Measurements from ENCODE around the gene OGFRL1.
A peak's percentile ranks its signal among the peaks of the same experiment; 100 is the strongest.

The OGFRL1 gene

DNA sequence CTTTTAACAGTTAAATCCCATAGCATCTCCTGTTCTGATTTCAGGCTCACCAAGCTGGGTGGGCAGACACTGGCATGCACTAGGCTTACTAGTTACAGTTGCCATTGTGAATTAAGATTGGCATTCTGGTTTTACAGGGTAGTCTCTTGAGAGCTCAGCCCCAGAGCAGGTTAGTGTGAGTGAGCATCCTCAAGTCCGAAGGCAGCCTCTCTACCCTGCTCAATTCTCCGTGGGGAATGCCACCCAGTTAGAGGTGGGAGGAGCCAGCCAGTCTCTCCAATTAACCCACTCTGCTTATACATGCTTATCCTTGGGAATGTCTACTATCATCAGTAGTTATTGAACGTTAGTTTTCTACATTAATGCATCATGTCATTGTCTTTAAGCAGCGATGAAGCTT is 8.9 kb upstream of the OGFRL1 start:
- peak; percentile 58 for DNase-seq
- in situ Hi-C loops (cut with HindIII; ENCODE audit: low pct_ligation_motif_present, low pct_unique_long_range_greater_than_20kb, low sequenced_read_pairs): no loop called here

- no peak for DNase-seq
- in situ Hi-C loops (cut with HindIII; ENCODE audit: low pct_ligation_motif_present, low pct_unique_long_range_greater_than_20kb, low sequenced_read_pairs): no loop called here
Measured at GRCh38 chr6:71280701-71281100, 7.9 kb upstream of the OGFRL1 start.

DNA sequence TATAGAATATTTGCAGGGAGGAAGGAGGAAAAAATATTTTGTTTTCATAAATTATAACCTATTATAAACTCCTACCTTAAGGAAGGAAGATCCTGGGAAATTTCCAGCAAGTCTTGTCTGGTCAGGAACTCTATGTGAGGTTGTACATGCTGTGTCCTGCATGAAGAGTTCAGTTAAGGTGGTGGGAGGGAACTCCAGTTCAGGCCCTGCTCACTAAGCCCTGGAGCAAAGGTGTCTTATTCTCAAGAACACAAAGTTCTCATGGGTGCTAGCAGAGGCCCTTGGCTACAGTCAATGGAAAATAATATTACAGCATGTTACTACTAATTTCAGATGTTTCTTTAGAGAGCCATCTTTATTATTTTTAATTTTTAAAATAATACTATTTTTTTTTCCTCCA is 3.8 kb upstream of the OGFRL1 start:
- in situ Hi-C loops (cut with HindIII; ENCODE audit: low pct_ligation_motif_present, low pct_unique_long_range_greater_than_20kb, low sequenced_read_pairs): no loop called here
- no peak for DNase-seq

- in situ Hi-C loops (cut with HindIII; ENCODE audit: low pct_ligation_motif_present, low pct_unique_long_range_greater_than_20kb, low sequenced_read_pairs): no loop called here
- no peak for DNase-seq
Measured at GRCh38 chr6:71287038-71287437, 1.6 kb upstream of the OGFRL1 start.

- no peak for DNase-seq
- in situ Hi-C loops (cut with HindIII; ENCODE audit: low pct_ligation_motif_present, low pct_unique_long_range_greater_than_20kb, low sequenced_read_pairs): no loop called here
Measured at GRCh38 chr6:71287926-71288227, 734 bp upstream of the OGFRL1 start.

GRCh38 chr6:71289039-71289801 is 609 bp downstream of the OGFRL1 start:
- in situ Hi-C loops (cut with HindIII; ENCODE audit: low pct_ligation_motif_present, low pct_unique_long_range_greater_than_20kb, low sequenced_read_pairs): no loop called here
- peak; percentile 33 for DNase-seq

DNA sequence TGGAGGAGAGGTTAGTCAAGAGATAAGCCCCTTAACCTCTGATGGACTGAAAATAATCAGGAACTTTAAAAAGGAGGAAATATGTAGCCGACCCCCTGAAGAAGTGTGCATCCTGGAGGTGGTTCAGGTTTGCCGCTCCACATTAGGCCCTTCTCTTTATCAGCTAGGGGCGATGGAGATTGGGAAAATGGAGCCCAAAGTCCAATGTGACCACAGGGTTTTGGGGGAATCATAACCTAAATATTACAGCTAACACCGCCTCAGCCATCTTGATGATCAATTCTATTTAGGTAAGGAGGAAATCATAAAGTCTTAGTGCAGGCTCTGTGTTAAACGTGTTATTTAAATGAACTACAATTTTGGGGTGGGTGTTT is 1.2 kb downstream of the OGFRL1 start:
- in situ Hi-C loops (cut with HindIII; ENCODE audit: low pct_ligation_motif_present, low pct_unique_long_range_greater_than_20kb, low sequenced_read_pairs): no loop called here

GRCh38 chr6:71290611-71291010 is 2.0 kb downstream of the OGFRL1 start:
- in situ Hi-C loops (cut with HindIII; ENCODE audit: low pct_ligation_motif_present, low pct_unique_long_range_greater_than_20kb, low sequenced_read_pairs): no loop called here
- DNase-seq: peak; percentile 49

More for the DNA sequence above, 1.2 kb downstream of the OGFRL1 start:
- DNase-seq: no peak

DNA sequence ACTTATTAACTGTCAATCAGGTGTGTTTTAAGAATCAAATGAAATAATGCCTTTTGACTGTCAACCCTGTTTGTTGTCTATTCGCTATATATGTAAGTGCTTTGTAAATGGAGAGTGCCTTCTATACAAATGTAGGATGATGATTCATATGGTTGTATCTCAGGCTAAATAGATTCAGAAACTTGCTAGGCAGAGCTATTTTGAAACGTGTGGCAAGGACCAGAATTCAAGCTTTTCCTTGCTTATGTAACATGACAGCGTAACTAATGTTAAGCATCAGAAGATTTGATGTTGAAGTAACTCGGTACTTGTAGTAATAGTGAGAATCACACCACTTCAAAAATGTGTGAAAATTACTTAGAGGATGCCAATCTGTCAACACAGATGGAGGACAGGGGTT is 3.4 kb downstream of the OGFRL1 start:
- no peak for DNase-seq
- in situ Hi-C loops (cut with HindIII; ENCODE audit: low pct_ligation_motif_present, low pct_unique_long_range_greater_than_20kb, low sequenced_read_pairs): no loop called here

GRCh38 chr6:71294121-71294523 is 5.5 kb downstream of the OGFRL1 start:
- peak; percentile 93 for DNase-seq
- in situ Hi-C loops (cut with HindIII; ENCODE audit: low pct_ligation_motif_present, low pct_unique_long_range_greater_than_20kb, low sequenced_read_pairs): no loop called here

GRCh38 chr6:71298459-71298858 is 9.8 kb downstream of the OGFRL1 start:
- in situ Hi-C loops (cut with HindIII; ENCODE audit: low pct_ligation_motif_present, low pct_unique_long_range_greater_than_20kb, low sequenced_read_pairs): no loop called here
- DNase-seq: no peak

DNA sequence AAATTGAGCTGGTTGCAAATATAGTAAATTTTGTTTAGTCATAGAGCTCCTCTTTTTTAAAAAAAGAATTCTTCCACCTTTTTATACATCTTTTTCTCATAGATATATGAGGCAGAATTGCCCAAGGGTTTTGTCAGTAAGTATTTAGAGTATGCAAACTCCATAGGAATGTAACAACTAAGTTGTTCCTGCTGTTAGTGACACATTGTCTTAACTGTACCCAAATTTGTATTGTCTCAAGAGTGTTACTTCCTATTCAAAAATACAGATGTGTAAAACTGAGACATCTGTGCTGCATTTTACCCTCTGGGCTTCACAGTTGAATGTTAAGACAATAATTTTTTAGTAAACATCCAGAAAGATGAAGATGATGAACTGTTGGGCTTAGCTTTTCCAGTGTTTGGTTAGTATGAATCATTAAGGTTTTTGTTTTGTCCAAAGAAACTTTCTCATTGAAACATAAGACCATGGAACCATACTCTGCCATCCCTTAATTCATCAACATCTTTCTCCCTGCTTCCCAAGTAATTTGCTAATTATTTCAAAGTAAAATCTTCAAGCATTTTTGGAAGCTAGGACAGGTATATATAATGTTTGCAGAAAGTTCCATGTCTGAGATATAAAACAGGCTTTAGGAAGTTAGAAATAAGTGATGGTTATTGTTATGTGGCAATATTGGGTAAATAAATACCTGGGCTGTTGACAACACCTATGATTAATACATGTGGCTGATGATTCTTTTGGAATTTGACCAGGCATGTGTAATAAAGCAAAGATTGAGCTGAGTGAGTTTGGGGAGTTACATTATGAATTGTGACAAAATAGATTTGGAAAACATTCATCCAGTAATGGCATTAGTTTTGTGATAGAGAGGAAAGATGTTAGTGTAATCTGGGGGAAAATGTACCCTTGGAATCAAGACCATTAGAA is 11.2 kb downstream of the OGFRL1 start:
- DNase-seq: no peak
- in situ Hi-C loops (cut with HindIII; ENCODE audit: low pct_ligation_motif_present, low pct_unique_long_range_greater_than_20kb, low sequenced_read_pairs): no loop called here

DNA sequence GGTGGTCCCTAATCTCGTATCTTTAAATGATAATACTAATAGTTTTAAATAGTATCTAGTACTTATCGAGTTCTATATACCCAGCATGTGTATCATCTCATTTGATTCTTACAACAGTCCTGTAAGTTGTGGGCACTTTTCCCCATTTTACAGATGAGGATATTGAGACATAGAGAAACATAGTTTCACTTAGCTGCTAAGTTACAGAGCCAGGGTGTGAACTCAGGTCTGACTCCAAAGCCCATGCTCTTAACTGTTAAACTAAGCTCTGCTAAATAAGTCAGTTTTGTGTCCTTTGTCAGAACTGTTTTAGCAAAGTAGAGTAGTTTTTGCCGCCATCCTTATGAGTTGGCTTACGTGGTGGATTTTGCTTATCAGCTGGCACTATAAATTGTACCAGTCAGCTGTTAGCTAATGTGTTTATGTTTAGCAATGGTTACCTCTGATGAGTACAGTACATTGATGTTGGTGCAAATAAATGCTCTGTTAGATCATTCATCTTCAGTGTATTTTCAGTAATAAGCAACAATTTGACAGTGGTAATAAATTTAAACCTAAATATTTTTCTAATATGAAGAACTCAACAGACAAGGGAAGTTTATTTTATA is 12.1 kb downstream of the OGFRL1 start:
- no peak for DNase-seq
- in situ Hi-C loops (cut with HindIII; ENCODE audit: low pct_ligation_motif_present, low pct_unique_long_range_greater_than_20kb, low sequenced_read_pairs): no loop called here

DNA sequence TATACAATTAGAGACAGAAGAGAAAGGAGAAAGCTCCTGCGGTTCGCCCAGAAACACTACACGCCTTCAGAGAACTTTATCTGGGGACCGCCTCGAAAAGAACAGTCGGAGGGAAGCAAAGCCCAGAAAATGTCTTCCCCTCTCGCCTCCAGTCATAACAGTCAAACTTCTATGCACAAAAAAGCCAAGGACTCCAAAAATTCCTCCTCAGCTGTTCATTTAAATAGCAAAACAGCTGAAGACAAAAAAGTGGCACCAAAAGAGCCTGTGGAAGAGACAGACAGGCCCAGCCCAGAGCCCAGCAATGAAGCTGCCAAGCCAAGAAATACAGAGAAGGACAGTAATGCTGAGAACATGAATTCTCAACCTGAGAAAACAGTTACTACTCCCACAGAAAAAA is 12.9 kb downstream of the OGFRL1 start:
- DNase-seq: no peak
- in situ Hi-C loops (cut with HindIII; ENCODE audit: low pct_ligation_motif_present, low pct_unique_long_range_greater_than_20kb, low sequenced_read_pairs): no loop called here

DNA sequence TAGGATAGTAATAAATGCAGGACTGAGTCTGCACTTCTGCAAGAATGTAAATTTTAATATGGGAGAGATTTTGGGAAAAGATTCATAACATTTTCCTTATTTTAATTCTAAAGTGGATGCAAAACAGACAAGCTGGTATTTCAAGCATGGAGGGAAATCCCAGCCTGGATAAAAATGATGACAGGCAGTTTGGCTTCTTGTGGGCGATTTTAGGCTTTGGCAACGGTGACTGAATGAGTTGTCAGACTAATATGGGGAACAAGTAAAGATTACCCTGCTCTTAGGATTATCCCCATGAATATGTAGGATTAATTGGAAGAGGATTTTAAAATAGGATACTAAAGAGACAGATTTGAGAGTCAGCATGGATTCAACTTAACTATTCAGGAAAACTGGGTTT is 21.0 kb downstream of the OGFRL1 start:
- DNase-seq: no peak
- in situ Hi-C loops (cut with HindIII; ENCODE audit: low pct_ligation_motif_present, low pct_unique_long_range_greater_than_20kb, low sequenced_read_pairs): no loop called here

DNA sequence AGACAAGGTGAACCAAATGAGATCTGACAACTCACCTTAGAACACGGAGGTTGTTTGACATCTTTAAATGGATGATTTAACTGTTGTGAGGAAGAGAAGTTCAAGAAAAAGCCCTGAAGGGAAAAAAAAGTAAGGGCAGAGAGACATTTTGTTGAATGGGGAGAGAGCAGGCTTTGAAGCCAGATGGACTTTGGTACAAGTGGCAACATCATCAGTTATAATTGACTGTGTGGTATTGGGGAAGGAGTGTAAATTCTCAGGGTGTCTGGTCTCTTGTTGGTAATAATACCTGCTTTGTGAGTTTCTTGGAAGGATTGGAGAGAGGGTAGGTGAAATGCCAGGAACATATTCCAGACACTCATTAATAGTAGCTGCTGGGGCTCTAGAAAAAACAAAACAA is 21.6 kb downstream of the OGFRL1 start:
- no peak for DNase-seq
- in situ Hi-C loops (cut with HindIII; ENCODE audit: low pct_ligation_motif_present, low pct_unique_long_range_greater_than_20kb, low sequenced_read_pairs): no loop called here

DNA sequence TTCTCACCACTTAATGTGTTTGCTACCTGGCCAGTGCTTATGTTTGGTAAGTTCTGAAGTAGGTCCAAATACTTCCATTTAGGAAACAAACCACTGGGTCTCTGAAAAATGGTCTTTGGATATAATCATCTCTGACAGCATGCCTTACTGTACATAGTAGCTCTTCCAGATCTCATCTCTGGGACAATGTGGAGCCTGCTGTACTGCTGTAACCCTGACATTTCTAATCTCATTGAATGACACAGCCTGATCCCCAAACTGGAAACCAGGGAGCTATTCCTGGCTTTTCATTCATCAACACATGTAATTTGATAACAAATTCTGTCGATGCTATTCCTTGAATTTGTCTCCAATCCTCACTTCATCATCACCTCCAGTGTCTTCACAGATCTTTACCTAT is 23.5 kb downstream of the OGFRL1 start:
- no peak for DNase-seq
- in situ Hi-C loops (cut with HindIII; ENCODE audit: low pct_ligation_motif_present, low pct_unique_long_range_greater_than_20kb, low sequenced_read_pairs): no loop called here

GRCh38 chr6:71317441-71317840 is 28.8 kb downstream of the OGFRL1 start:
- DNase-seq: no peak
- in situ Hi-C loops (cut with HindIII; ENCODE audit: low pct_ligation_motif_present, low pct_unique_long_range_greater_than_20kb, low sequenced_read_pairs): no loop called here

DNA sequence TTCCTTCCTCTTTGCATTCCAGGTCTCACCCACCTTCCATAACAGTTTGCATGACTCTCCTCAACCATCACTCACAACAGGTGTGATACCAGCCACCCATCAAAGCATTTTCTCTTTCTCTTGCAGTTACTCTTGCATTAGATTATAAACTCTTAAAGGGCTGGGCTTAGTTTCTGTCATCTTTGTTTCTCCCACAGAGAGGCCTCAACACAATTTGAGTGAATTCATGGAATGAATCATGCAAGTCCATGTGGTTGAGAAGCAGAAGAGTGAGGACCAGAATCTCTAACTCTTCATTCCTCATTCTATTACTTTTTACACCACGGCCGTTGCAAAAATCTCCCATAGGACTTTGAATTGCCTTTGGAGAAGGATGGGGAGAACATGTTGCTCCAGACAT is 31.4 kb downstream of the OGFRL1 start:
- DNase-seq: no peak
- in situ Hi-C loops (cut with HindIII; ENCODE audit: low pct_ligation_motif_present, low pct_unique_long_range_greater_than_20kb, low sequenced_read_pairs): no loop called here

- in situ Hi-C loops (cut with HindIII; ENCODE audit: low pct_ligation_motif_present, low pct_unique_long_range_greater_than_20kb, low sequenced_read_pairs): no loop called here
- DNase-seq: no peak
Measured at GRCh38 chr6:71321314-71321713, 32.7 kb downstream of the OGFRL1 start.
